IMR-90 (cell line): ENCODE measurements around the gene ACE2. TPM values are rescaled to one million over a fixed set of nuclear protein-coding genes. Genes with fewer than 3 reads are reported as not detected.

Source experiments
- ATAC-seq: fragments of 200-7000 bp; cut with Tn5 transposase; 2 replicates; pipeline ENCODE4 v1.9.1; 2020; ENCODE audit warnings: low read depth, mild to moderate bottlenecking, moderate library complexity
- BruUV-seq: library from RNA; stranded (reverse); fragments of 400-500 nt; replicated peaks from 2 replicates; lab custom pipeline; 2021; lab: Mats Ljungman, UMichigan
- CTCF ChIA-PET: fragments of 300-600 bp; formaldehyde crosslinking; extraction: SDS; loops from one replicate; lab custom pipeline; 2021; ENCODE audit warnings: antibody characterized with exemption; lab: Yijun Ruan, JAX
- POLR2A ChIA-PET: fragments of 300-600 bp; sonication (Branson Sonifier 250); formaldehyde crosslinking; loops from one replicate; lab custom pipeline; 2022; ENCODE audit warnings: antibody characterized with exemption; ENCODE audit not compliant: unreplicated experiment; lab: Charles Lee
- DNase-seq: peaks from one replicate; pipeline ENCODE4 v3.0.0; 2013
- H2AFZ ChIP-seq: replicated peaks from 2 replicates; pipeline ENCODE3; 2013; ENCODE audit warnings: low read length, mild to moderate bottlenecking; ENCODE audit not compliant: poor library complexity
- H2AK5ac ChIP-seq: 2 replicates; pipeline ENCODE4 v1.6.1; 2013; ENCODE audit warnings: low read depth, low read length, inconsistent platforms
- H2AK9ac ChIP-seq: replicated peaks from 2 replicates; pipeline ENCODE3; 2013; ENCODE audit warnings: mild to moderate bottlenecking, low read depth, low read length, moderate library complexity; ENCODE audit not compliant: poor library complexity
- H2BK120ac ChIP-seq: 2 replicates; pipeline ENCODE4 v1.6.1; 2013; ENCODE audit warnings: low read depth, low read length, inconsistent platforms
- H2BK15ac ChIP-seq: 3 replicates; pipeline ENCODE4 v1.6.1; 2013; ENCODE audit warnings: low read depth, low read length, inconsistent platforms
- H2BK20ac ChIP-seq: 2 replicates; pipeline ENCODE4 v1.6.1; 2013; ENCODE audit warnings: low read depth, mild to moderate bottlenecking, inconsistent platforms, low read length, moderate library complexity
- H2BK5ac ChIP-seq: 2 replicates; pipeline ENCODE4 v1.6.1; 2013; ENCODE audit warnings: mild to moderate bottlenecking, low read depth, low read length, inconsistent platforms; ENCODE audit not compliant: poor library complexity, severe bottlenecking
- H3K14ac ChIP-seq: replicated peaks from 2 replicates; pipeline ENCODE4 v1.6.1; 2013; ENCODE audit warnings: low read depth, low read length, inconsistent platforms
- H3K18ac ChIP-seq: 2 replicates; pipeline ENCODE4 v1.6.1; 2013; ENCODE audit warnings: low read depth, low read length, control low read depth
- H3K23ac ChIP-seq: 2 replicates; pipeline ENCODE4 v1.6.1; 2013; ENCODE audit warnings: low read depth, low read length, inconsistent platforms
- H3K27ac ChIP-seq: 2 replicates; pipeline ENCODE4 v1.5.1; 2013; ENCODE audit warnings: mild to moderate bottlenecking, control low read depth, low read length; ENCODE audit not compliant: insufficient read depth
- H3K27me3 ChIP-seq: 2 replicates; pipeline ENCODE4 v1.6.1; 2013; ENCODE audit warnings: low read length; ENCODE audit not compliant: control insufficient read depth, insufficient read depth
- H3K36me3 ChIP-seq: 2 replicates; pipeline ENCODE4 v1.6.1; 2013; ENCODE audit warnings: low read length, mixed read lengths; ENCODE audit not compliant: control insufficient read depth, insufficient read depth
- H3K4ac ChIP-seq: 2 replicates; pipeline ENCODE4 v1.6.1; 2013; ENCODE audit warnings: low read depth, low read length, inconsistent platforms
- H3K4me1 ChIP-seq: 2 replicates; pipeline ENCODE4 v1.6.1; 2013; ENCODE audit warnings: low read length, mixed read lengths; ENCODE audit not compliant: control insufficient read depth, insufficient read depth
- H3K4me2 ChIP-seq: 2 replicates; pipeline ENCODE4 v1.6.1; 2013; ENCODE audit warnings: low read depth, mild to moderate bottlenecking, control low read depth, low read length, moderate library complexity
- H3K4me3 ChIP-seq: 2 replicates; pipeline ENCODE4 v1.5.1; 2013; ENCODE audit warnings: low read depth, mild to moderate bottlenecking, control low read depth, low read length, moderate library complexity; ENCODE audit not compliant: insufficient read depth
- H3K56ac ChIP-seq: 2 replicates; pipeline ENCODE4 v1.6.1; 2013; ENCODE audit warnings: low read length, inconsistent platforms; ENCODE audit not compliant: insufficient read depth; ENCODE audit errors: extremely low read depth
- H3K79me1 ChIP-seq, 2 experiments: 2 replicates each; pipeline ENCODE4 v1.6.1; 2013; ENCODE audit warnings: low read length in 2 of 2, inconsistent platforms in 1 of 2, low read depth in 1 of 2
- H3K9ac ChIP-seq: 2 replicates; pipeline ENCODE4 v1.6.1; 2013; ENCODE audit warnings: low read depth, low read length, control low read depth
- H3K9me1 ChIP-seq: 2 replicates; pipeline ENCODE4 v1.6.1; 2013; ENCODE audit warnings: low read length, inconsistent platforms; ENCODE audit not compliant: insufficient read depth
- H3K9me3 ChIP-seq: 2 replicates; pipeline ENCODE4 v1.6.1; 2013; ENCODE audit warnings: low read length; ENCODE audit not compliant: control insufficient read depth, insufficient read depth
- H4K20me1 ChIP-seq: 2 replicates; pipeline ENCODE4 v1.6.1; 2013; ENCODE audit warnings: low read length, inconsistent platforms; ENCODE audit not compliant: insufficient read depth
- H4K5ac ChIP-seq: 2 replicates; pipeline ENCODE4 v1.6.1; 2013; ENCODE audit warnings: mild to moderate bottlenecking, low read depth, low read length, control low read depth
- H4K8ac ChIP-seq, 2 experiments: 2 replicates each; pipeline ENCODE4 v1.6.1; 2013; ENCODE audit warnings: low read depth in 2 of 2, low read length in 2 of 2, control low read depth in 1 of 2, inconsistent platforms in 1 of 2
- H4K91ac ChIP-seq: 2 replicates; pipeline ENCODE4 v1.6.1; 2013; ENCODE audit warnings: low read depth, low read length, inconsistent platforms; ENCODE audit not compliant: insufficient read depth
- BHLHE40 ChIP-seq: fragments of 150-350 bp; IDR thresholded peaks from 2 replicates; pipeline ENCODE4 v1.6.1; 2016; ENCODE audit warnings: mild to moderate bottlenecking, low read depth, low read length
- CEBPB ChIP-seq: IDR thresholded peaks from 2 replicates; pipeline ENCODE4 v1.6.1; 2012; ENCODE audit warnings: low read depth, low read length, improper control_type of control experiment
- CTCF ChIP-seq: conservative IDR thresholded peaks from 2 replicates; pipeline ENCODE4 v1.5.1; 2012; ENCODE audit warnings: mild to moderate bottlenecking, low read depth, low read length, improper control_type of control experiment
- MAFK ChIP-seq: IDR thresholded peaks from 2 replicates; pipeline ENCODE4 v1.6.1; 2012; ENCODE audit warnings: low read depth, low read length, improper control_type of control experiment
- NFE2L2 ChIP-seq: fragments of 150-350 bp; IDR thresholded peaks from 2 replicates; pipeline ENCODE4 v1.6.1; 2016; ENCODE audit warnings: low read depth, mild to moderate bottlenecking, low read length
- RAD21 ChIP-seq: IDR thresholded peaks from 2 replicates; pipeline ENCODE4 v1.6.1; 2012; ENCODE audit warnings: low read length, improper control_type of control experiment
- RCOR1 ChIP-seq: IDR thresholded peaks from 2 replicates; pipeline ENCODE4 v1.6.1; 2012; ENCODE audit warnings: mild to moderate bottlenecking, low read length, improper control_type of control experiment; ENCODE audit not compliant: insufficient replicate concordance
- WGBS, 2 experiments: methylation state at CpG; one replicate each; pipeline versions ENCODE4 v1.1.5 to v1.1.7; 2013; ENCODE audit warnings: missing lambda C conversion rate in 2 of 2; ENCODE audit not compliant: insufficient read length in 1 of 2; ENCODE audit errors: extremely low coverage in 2 of 2; 5-methylcytosine and 5-hydroxymethylcytosine counted together
- dilution Hi-C: fragments of 300-500 bp; cut with HindIII; formaldehyde crosslinking; loops from one replicate; pipeline ENCODE4 v1.14.3; 2018; ENCODE audit warnings: low sequenced_read_pairs; ENCODE audit not compliant: unreplicated experiment
- in situ Hi-C: fragments of 300-500 bp; cut with MboI; formaldehyde crosslinking; loops from 3 replicates; pipeline ENCODE4 v1.14.3; 2019; ENCODE audit warnings: low sequenced_read_pairs, inconsistent platforms, mixed read lengths
- intact Hi-C: fragments of 100-400 bp; cut with micrococcal nuclease; formaldehyde crosslinking; loops from 2 replicates; pipeline ENCODE4 v1.10.0; 2022
- polyA plus RNA-seq, 3 experiments: library from polyadenylated mRNA; depleted of rRNA; stranded (reverse); fragments of >200 nt; gene quantifications; 2 replicates each; pipeline ENCODE4 v1.2.3, GENCODE V29; 2012; ENCODE audit warnings: low replicate concordance in 1 of 3
- total RNA-seq: library from RNA; depleted of rRNA; stranded (reverse); fragments of >200 nt; gene quantifications from 2 replicates; pipeline ENCODE4 v1.2.3, GENCODE V29; 2012; rRNA removed

ACE2 gene
- total and polyA plus RNA-seq, 2 of the 4 experiments (the other 2 are of a cell fraction): not detected

DNA sequence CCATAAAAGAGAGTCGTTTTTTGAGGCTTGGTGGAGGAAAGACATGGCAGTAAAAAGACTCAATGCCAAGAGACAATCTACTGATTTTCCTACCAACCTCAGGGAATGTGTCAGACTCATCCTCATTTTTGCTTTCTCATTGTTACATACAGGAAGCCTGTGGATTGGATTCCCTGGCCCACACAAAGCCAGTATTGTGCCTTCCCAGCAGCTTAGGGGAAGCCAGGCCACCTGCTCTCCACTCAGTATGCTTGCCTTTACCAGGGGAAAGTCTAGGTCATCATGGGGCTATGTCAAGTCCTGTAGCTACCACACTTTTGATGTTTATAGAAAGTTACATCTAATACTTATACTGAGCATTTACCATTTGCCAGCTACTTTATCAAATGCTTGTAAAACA is 89.2 kb downstream of the ACE2 start:
- in situ Hi-C loops (no loop called here), dilution Hi-C loops (no loop called here), intact Hi-C loops (no loop called here)
- POLR2A ChIA-PET: interaction anchor here (0.6 kb wide), 1 partner anchor 18 kb away, joined by 3 read pairs; the partner anchor contains the start of gene PIR
- H4K20me1 ChIP-seq: no peaks in the 10 kb centered on the region
- H3K18ac ChIP-seq: no peak overlapping the region
- H3K4me1 ChIP-seq: no peaks in the 10 kb centered on the region
- no CpG with 5 or more reads among the region's 1 CpG for WGBS, 2 experiments
- DNase-seq (no peak), ATAC-seq (no peak)
- H3K27ac ChIP-seq: no peak overlapping the region
- H3K36me3 ChIP-seq: no peaks in the 10 kb centered on the region
- no peak overlapping the region for H3K23ac ChIP-seq
- no peak overlapping the region for H2BK5ac ChIP-seq
- no peak overlapping the region for H2BK120ac ChIP-seq
- no peak overlapping the region for H3K9ac ChIP-seq
- no peak overlapping the region for H2BK15ac ChIP-seq
- H3K14ac ChIP-seq: no peak overlapping the region
- H2AFZ ChIP-seq: no peak overlapping the region
- no peak overlapping the region for H3K4me2 ChIP-seq
- CTCF ChIA-PET: interaction anchor here (0.6 kb wide), 1 partner anchor 1206 kb away, joined by 6 read pairs; no protein-coding TSS in a partner anchor
- no peak overlapping the region for H3K56ac ChIP-seq
- no peak overlapping the region for H4K8ac ChIP-seq
- H3K79me1 ChIP-seq: no peaks in the 10 kb centered on the region
- H3K9me3 ChIP-seq: no peaks in the 10 kb centered on the region
- no peak overlapping the region for H3K4me3 ChIP-seq
- no peak overlapping the region for H4K91ac ChIP-seq
- H3K9me1 ChIP-seq: no peaks in the 10 kb centered on the region
- no peak overlapping the region for H2AK9ac ChIP-seq
- H3K27me3 ChIP-seq: peaks cover 14% of the 10 kb centered on the region
- H2BK20ac ChIP-seq: no peak overlapping the region
- H3K4ac ChIP-seq: no peak overlapping the region
- TF ChIP-seq MAFK (no peak), CEBPB (no peak), NFE2L2 (no peak), CTCF (no peak), RAD21 (no peak), RCOR1 (no peak), BHLHE40 (no peak)
- H4K5ac ChIP-seq: no peak overlapping the region
- no TSS peak for BruUV-seq
- no peak overlapping the region for H2AK5ac ChIP-seq

Other genes with a start within 250 kb of the ACE2 start
- under 0.01 and 0.18 TPM in 2 replicates for gene VEGFD, start 216.5 kb downstream of the ACE2 start, total RNA-seq
- 0.13 and 0.19 TPM in 2 replicates for gene VEGFD, start 216.5 kb downstream of the ACE2 start, polyA plus RNA-seq (2012; rRNA removed)
- 5.7 and 5.8 TPM in 2 replicates for gene PIR, start 107.6 kb downstream of the ACE2 start, total RNA-seq
- 7.3 and 8.7 TPM in 2 replicates for gene PIR, start 107.6 kb downstream of the ACE2 start, polyA plus RNA-seq (2012; rRNA removed)
- not detected in 2 replicates for gene BMX, start 100.2 kb downstream of the ACE2 start, total RNA-seq
- gene BMX, start 100.2 kb downstream of the ACE2 start, polyA plus RNA-seq (2012; rRNA removed): not detected in 2 replicates
- under 0.01 TPM in 2 replicates for gene CLTRN, start 63.8 kb upstream of the ACE2 start, total RNA-seq
- gene CLTRN, start 63.8 kb upstream of the ACE2 start, polyA plus RNA-seq (2012; rRNA removed): 0.16 and 0.17 TPM in 2 replicates
- gene CA5B, start 137.3 kb upstream of the ACE2 start, total RNA-seq: 4.7 and 5.4 TPM in 2 replicates
- 2.7 and 3.5 TPM in 2 replicates for gene CA5B, start 137.3 kb upstream of the ACE2 start, polyA plus RNA-seq (2012; rRNA removed)
- 4.7 and 6.9 TPM in 2 replicates for gene ZRSR2, start 189.5 kb upstream of the ACE2 start, total RNA-seq
- 9.0 and 11.3 TPM in 2 replicates for gene ZRSR2, start 189.5 kb upstream of the ACE2 start, polyA plus RNA-seq (2012; rRNA removed)